Kidney epithelial cell (primary cell): ENCODE measurements around the gene WDR7. TPM values are rescaled to one million over a fixed set of nuclear protein-coding genes. Genes with fewer than 3 reads are reported as not detected.

Experiments
- DNase-seq: peaks from one replicate; pipeline ENCODE4 v3.0.0-alpha.2; 2010; ENCODE audit warnings: low read depth
- H3K27me3 ChIP-seq: 2 replicates; pipeline ENCODE4 v1.6.0; 2011; ENCODE audit warnings: low read length; ENCODE audit not compliant: control insufficient read depth, insufficient read depth
- H3K36me3 ChIP-seq: 2 replicates; pipeline ENCODE4 v1.5.1; 2011; ENCODE audit warnings: low read length; ENCODE audit not compliant: control insufficient read depth, insufficient read depth
- H3K4me3 ChIP-seq: 2 replicates; pipeline ENCODE4 v1.5.1; 2011; ENCODE audit warnings: low read depth, mild to moderate bottlenecking, control low read depth, low read length
- total RNA-seq: library from RNA; depleted of rRNA; stranded (reverse); fragments of >200 nt; gene quantifications from 2 replicates; pipeline ENCODE4 v1.2.3, GENCODE V29; 2015
- TF ChIP-seq, protein P1 (sequence below): IDR thresholded peaks from 2 replicates; pipeline ENCODE4 v1.5.1; 2011; ENCODE audit warnings: mild to moderate bottlenecking, moderate library complexity, low read length, control low read depth, inconsistent platforms; ENCODE audit not compliant: insufficient read depth, poor library complexity, severe bottlenecking

The WDR7 gene
- total RNA-seq, 1 donor from 2014 or later = 8.7 TPM

DNA sequence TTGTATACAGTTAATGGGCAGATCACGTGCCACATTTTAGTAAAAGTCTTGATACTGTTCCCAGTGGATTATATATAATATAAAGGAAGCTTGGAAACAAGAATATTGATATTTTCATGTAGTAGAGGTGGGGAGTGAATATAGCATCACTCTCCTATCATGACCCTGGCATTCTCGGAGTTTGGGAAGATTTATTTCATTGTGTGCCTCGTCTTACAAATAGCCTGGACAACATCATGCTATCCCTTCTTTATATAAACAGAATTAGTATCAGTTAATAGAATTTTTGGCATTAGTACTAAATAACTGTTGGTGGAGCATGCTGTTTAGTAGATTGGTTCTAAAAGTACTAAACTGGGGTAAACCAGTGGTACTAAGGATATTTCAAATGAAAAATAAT, 283.7 kb downstream of the WDR7 start:
- H3K27me3 ChIP-seq = no peaks in the 10 kb centered on the region
- no peaks in the 10 kb centered on the region for H3K36me3 ChIP-seq
- TF ChIP-seq, protein P1, sequence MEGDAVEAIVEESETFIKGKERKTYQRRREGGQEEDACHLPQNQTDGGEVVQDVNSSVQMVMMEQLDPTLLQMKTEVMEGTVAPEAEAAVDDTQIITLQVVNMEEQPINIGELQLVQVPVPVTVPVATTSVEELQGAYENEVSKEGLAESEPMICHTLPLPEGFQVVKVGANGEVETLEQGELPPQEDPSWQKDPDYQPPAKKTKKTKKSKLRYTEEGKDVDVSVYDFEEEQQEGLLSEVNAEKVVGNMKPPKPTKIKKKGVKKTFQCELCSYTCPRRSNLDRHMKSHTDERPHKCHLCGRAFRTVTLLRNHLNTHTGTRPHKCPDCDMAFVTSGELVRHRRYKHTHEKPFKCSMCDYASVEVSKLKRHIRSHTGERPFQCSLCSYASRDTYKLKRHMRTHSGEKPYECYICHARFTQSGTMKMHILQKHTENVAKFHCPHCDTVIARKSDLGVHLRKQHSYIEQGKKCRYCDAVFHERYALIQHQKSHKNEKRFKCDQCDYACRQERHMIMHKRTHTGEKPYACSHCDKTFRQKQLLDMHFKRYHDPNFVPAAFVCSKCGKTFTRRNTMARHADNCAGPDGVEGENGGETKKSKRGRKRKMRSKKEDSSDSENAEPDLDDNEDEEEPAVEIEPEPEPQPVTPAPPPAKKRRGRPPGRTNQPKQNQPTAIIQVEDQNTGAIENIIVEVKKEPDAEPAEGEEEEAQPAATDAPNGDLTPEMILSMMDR = no peak
- H3K4me3 ChIP-seq = no peak overlapping the region
- DNase-seq = no peak

DNA sequence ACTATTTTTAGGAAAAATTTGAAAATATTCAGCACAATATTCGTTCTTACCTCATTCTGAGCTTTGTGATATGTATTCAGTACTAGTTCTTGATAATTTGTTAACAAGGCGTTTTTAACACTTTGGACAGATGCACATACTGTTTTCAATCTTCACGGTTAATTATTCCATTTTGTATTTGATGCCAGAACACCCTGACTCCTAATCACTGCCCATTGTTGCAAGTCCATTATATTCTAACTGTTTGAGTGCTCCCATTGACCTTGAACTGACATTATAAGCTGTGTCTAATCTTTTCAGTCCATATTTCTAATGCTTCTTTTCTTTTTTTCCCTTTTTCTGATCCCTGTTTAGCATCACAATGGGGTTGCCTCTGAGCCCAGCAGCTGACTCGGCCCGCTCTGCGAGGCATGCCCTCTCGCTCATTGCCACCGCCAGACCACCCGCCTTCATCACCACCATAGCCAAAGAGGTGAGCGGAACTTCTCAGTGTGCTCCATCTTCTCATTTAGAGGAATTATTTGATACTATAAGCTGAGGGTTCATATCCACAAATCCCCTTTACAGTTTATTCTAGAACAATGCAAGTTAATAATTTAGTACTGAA, 284.4 kb downstream of the WDR7 start:
- Histone ChIP-seq H3K36me3 (no peaks in the 10 kb centered on the region), H3K4me3 (no peak overlapping the region), H3K27me3 (no peaks in the 10 kb centered on the region)
- TF ChIP-seq, protein P1 = no peak
- DNase-seq = no peak

DNA sequence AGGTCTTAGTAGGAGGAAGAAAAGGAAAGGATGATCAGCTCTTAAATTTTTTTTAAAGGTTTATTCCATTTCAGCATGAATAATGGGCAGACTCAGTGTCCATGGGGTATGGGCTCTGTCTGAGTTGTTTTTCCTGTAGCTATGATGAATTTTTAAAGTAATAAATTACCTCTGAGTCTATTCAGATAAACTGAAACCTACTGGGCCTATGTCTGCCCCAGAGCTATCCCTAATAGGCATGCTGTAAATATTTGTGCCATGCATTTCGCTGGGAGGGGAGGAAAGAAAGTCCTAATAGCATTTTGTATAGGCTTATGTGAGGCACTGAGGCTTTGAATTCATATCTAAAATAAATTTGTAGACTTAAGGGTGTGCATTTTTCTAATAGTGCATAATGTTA, 285.3 kb downstream of the WDR7 start:
- TF ChIP-seq, protein P1 = no peak
- H3K27me3 ChIP-seq = no peaks in the 10 kb centered on the region
- no peak for DNase-seq
- H3K4me3 ChIP-seq = no peak overlapping the region
- H3K36me3 ChIP-seq = no peaks in the 10 kb centered on the region

DNA sequence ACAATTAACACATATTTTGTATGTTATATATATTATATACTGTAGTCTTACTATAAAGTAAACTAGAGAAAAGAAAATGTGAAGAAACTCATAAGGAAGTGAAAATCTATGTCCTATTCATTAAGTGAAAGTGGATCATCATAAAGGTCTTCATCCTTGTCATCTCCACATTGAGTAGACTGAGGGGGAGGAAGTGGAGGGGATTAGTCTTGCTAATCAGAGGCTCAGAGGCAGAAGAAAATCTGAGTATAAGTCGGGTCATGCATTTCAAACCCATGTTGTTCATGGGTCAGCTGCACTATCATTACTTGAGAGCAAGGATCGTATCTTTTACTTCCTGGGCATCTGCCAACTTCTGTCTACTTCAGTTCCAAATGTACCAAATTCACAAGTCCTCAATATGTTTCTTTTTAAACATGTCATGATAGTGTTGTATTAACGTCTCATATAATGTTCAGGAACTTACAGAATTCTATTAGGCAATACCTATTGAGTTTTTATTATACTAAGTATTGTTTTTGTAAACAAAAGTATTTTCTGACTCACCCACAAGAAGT, 286.8 kb downstream of the WDR7 start:
- TF ChIP-seq, protein P1 = no peak

DNA sequence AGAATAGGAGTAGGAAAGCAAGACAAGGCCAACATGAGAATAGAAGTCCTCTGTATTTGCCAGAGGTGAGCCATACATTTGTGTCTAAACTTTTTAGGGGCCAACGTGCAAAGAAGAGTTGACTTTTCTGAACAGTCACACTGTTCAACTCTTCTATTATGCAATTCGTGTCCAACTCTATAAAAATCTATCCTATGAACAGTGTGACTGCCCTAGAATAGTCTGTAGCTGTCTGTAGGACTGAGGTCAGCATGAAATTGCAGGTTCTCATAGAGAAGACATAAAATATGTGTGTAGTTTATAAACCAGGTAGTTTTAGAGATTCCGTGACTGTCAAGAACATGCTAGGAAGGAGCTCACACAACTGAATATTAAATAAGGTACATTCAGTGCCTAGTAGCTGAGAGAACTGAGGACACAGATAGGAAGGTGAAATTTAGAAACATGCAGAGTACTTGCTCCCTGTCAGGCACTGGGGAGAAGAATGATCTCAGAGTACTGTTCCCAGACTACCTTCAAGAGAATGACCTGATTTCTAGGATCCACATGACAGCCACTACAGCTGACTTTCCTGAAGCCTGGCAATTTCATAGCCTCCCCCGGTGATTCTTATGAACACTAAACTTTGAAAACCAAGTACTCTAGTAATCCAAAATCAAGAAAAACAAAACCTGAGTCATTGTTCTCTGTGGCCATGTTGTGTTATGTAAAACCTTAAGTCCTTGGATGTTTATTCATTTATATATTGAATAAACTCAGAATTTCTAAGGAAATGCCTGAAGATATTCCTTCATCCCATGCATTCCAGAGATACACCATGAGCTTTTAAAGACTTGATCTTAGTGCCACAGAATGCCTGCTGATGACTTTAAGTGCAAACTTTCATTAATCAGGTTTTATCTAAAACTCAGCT, 294.3 kb downstream of the WDR7 start:
- H3K36me3 ChIP-seq = no peaks in the 10 kb centered on the region

More for the DNA sequence above, 286.8 kb downstream of the WDR7 start:
- no peak for DNase-seq
- Histone ChIP-seq H3K36me3 (no peaks in the 10 kb centered on the region), H3K27me3 (no peaks in the 10 kb centered on the region), H3K4me3 (no peak overlapping the region)

More for the DNA sequence above, 294.3 kb downstream of the WDR7 start:
- TF ChIP-seq, protein P1 = no peak
- no peak for DNase-seq
- Histone ChIP-seq H3K27me3 (no peaks in the 10 kb centered on the region), H3K4me3 (no peak overlapping the region)
